Measurements from ENCODE around the gene CLASRP. TPM values are rescaled to one million over a fixed set of nuclear protein-coding genes. Genes with fewer than 3 reads are reported as not detected.

The CLASRP gene
- total RNA-seq, 1 donor from 2014 or later: 58.1 TPM

- peak overlapping the region; percentile 87 for H3K4me3 ChIP-seq (ENCODE audit: low read depth, low read length)
- no peak for TF ChIP-seq CTCF (conservative IDR thresholded peaks at IDR 0.05; ENCODE audit: low read depth, low read length)
- no peak for DNase-seq (ENCODE audit: low read depth)
Observed at GRCh38 chr19:45094137-45094536, 55.3 kb downstream of the CLASRP start.

DNA sequence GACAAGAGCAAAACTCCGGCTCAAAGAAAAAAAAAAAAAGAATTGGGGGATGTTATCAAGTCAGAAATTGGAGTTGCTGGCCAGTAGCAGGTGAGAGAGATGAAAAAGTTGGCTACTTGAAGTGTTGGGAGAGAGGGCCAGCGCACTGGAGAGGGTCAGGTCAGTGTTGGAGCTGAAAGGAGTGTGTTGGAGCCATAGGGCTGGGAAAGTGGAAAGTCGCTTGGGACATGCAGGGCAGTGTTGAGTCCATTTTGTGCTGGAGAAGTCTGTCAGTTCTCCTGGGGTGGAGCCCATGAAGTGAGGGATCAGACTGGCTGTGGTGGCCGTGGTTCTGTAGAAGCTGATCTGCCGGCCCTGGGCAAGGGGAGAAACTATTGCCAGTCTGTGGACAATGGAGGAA lies 55.9 kb downstream of the CLASRP start:
- TF ChIP-seq CTCF (conservative IDR thresholded peaks at IDR 0.05; ENCODE audit: low read depth, low read length): no peak
- DNase-seq (ENCODE audit: low read depth): no peak

GRCh38 chr19:45095496-45096413 lies 56.9 kb downstream of the CLASRP start:
- DNase-seq (ENCODE audit: low read depth): no peak
- TF ChIP-seq CTCF (conservative IDR thresholded peaks at IDR 0.05; ENCODE audit: low read depth, low read length): no peak
- H3K4me3 ChIP-seq (ENCODE audit: low read depth, low read length): peak overlapping the region; percentile 87

More for the DNA sequence above, 55.9 kb downstream of the CLASRP start:
- H3K4me3 ChIP-seq (ENCODE audit: low read depth, low read length): peak overlapping the region; percentile 87

GRCh38 chr19:45096700-45097099 lies 57.9 kb downstream of the CLASRP start:
- no peak for DNase-seq (ENCODE audit: low read depth)
- TF ChIP-seq CTCF (conservative IDR thresholded peaks at IDR 0.05; ENCODE audit: low read depth, low read length): no peak

GRCh38 chr19:45097450-45097775 lies 58.6 kb downstream of the CLASRP start:
- no peak for DNase-seq (ENCODE audit: low read depth)
- TF ChIP-seq CTCF (conservative IDR thresholded peaks at IDR 0.05; ENCODE audit: low read depth, low read length): no peak

More at GRCh38 chr19:45096700-45097099, 57.9 kb downstream of the CLASRP start:
- H3K4me3 ChIP-seq (ENCODE audit: low read depth, low read length): no peak overlapping the region

DNA sequence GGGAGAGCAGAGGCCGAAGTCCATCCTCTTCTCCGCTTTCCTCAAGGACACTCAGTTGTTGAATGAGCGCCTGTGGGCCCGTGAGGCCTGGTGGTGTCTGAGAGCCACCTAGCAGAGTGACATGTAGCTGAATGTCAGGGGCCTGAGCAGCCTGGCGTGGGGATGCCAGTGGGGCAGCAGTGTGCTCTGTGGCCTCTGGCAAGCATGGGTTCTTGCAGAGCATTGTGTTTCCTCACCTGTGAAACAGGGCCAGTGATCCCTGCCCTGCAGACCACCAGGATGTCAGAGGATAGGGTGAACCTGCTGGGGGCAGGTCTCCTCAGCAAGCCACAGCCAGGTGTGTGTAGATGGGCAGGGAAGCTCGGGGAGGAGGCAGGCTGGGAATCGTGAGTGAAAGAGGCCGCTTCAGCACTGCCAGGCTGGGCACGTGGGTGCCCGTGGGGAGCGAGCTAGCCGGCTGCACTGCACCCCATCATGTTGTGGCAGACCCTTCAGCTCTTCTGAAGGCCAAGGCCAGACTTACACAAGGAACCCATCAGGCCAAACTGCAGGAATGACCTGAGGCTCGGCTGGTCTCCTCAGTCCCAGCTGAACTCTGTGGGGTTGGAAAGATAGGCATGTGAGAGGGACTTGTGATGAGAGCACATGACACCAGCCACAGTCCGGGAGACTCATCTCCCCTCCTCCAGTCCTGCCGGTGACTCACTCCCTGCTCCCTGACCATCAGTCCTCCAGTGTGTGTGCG lies 59.1 kb downstream of the CLASRP start:
- H3K4me3 ChIP-seq (ENCODE audit: low read depth, low read length): no peak overlapping the region
- TF ChIP-seq CTCF (conservative IDR thresholded peaks at IDR 0.05; ENCODE audit: low read depth, low read length): no peak

More at GRCh38 chr19:45097450-45097775, 58.6 kb downstream of the CLASRP start:
- H3K4me3 ChIP-seq (ENCODE audit: low read depth, low read length): no peak overlapping the region

More for the DNA sequence above, 59.1 kb downstream of the CLASRP start:
- peak; percentile 93 for DNase-seq (ENCODE audit: low read depth)

Data from epithelial cell of proximal tubule (primary cell).